GM12874 (cell line): ENCODE measurements around the gene ANTXR1.

Experiments
- TF ChIP-seq, protein P1 (sequence below): IDR thresholded peaks from 2 replicates; pipeline ENCODE4 v1.5.1; 2011; ENCODE audit warnings: low read depth, mild to moderate bottlenecking, control low read depth, low read length, moderate library complexity; ENCODE audit not compliant: insufficient read depth

The ANTXR1 gene

DNA sequence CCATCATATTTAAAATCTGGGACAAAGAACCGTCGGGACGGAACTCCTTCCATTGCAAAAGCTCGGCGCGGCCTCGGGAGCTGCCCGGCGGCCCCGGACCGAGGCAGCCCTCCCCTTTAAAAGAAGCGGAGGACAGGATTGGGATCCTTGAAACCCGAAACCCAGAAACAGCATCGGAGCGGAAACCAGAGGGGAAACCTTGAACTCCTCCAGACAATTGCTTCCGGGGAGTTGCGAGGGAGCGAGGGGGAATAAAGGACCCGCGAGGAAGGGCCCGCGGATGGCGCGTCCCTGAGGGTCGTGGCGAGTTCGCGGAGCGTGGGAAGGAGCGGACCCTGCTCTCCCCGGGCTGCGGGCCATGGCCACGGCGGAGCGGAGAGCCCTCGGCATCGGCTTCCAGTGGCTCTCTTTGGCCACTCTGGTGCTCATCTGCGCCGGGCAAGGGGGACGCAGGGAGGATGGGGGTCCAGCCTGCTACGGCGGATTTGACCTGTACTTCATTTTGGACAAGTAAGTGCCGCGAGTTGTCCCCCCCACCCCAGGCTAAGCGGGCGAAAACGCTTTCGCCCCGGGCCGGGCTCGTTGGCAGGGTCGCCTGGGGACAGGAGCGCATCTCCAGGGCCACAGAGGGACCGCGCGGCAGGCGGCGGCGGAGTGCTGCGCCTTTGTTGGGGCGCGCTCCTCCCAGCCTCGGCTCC lies at the start of gene ANTXR1:
TSS of gene ANTXR1 (plus strand) at position 38 of the 698 bp plus-strand sequence. CDS start at position 359, 321 bp downstream.
- TF ChIP-seq, protein P1, sequence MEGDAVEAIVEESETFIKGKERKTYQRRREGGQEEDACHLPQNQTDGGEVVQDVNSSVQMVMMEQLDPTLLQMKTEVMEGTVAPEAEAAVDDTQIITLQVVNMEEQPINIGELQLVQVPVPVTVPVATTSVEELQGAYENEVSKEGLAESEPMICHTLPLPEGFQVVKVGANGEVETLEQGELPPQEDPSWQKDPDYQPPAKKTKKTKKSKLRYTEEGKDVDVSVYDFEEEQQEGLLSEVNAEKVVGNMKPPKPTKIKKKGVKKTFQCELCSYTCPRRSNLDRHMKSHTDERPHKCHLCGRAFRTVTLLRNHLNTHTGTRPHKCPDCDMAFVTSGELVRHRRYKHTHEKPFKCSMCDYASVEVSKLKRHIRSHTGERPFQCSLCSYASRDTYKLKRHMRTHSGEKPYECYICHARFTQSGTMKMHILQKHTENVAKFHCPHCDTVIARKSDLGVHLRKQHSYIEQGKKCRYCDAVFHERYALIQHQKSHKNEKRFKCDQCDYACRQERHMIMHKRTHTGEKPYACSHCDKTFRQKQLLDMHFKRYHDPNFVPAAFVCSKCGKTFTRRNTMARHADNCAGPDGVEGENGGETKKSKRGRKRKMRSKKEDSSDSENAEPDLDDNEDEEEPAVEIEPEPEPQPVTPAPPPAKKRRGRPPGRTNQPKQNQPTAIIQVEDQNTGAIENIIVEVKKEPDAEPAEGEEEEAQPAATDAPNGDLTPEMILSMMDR = no peak

DNA sequence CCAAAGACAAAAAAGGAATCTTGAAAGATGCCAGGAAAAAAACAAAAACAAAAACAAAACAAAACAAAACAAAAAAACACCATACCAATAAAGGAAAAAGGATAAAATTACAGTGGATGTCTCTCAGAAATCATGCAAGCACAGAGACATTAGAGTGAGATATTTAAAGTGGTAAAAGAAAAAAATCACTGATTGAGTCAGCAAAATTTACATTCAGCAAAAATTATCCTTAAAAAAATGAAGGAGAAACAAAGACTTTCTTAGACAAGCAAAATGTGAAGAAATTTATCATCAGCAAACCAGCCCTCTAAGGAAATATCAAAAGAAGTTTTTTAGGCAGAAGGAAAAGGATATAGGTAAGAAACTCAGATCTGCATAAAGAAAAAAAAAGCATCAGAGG lies 48.7 kb upstream of the ANTXR1 start:
- TF ChIP-seq, protein P1 = no peak

GRCh38 chr2:68968221-68968620 lies 44.8 kb upstream of the ANTXR1 start:
- TF ChIP-seq, protein P1 = no peak

DNA sequence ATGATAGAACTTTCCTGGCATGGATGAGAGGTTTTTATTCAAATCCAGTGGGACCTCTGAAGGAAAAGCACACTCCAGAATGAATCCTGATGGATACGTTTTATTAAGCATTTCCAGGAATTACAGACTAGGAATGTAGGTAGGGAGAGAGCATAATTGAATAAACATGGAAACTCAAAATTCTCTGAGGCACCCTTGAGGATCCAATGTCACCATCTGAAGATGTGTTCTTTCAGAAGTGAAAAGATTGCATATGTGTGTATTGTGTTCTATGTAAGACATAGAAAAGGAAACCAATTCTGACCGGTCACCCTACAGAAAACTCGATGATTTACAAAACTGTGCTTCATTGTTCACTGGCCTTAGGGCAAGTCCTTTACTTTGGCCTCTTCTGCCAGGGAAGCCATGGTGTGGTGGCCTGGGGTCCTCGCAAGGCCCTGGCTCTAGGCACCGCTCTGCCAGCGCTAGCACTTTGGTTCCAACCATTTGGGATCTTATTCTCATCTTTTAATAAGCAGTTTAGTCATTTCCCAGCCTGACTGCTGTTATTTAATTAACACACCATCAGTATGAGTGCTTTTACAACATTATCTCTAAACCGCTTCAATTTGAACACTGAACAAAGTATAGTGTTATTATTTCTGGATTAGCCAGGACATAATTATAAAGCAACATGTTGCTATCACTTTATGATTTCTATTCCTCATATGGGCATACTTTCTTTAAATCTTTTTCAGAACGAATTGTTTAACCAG lies 43.1 kb upstream of the ANTXR1 start:
- TF ChIP-seq, protein P1 = no peak

DNA sequence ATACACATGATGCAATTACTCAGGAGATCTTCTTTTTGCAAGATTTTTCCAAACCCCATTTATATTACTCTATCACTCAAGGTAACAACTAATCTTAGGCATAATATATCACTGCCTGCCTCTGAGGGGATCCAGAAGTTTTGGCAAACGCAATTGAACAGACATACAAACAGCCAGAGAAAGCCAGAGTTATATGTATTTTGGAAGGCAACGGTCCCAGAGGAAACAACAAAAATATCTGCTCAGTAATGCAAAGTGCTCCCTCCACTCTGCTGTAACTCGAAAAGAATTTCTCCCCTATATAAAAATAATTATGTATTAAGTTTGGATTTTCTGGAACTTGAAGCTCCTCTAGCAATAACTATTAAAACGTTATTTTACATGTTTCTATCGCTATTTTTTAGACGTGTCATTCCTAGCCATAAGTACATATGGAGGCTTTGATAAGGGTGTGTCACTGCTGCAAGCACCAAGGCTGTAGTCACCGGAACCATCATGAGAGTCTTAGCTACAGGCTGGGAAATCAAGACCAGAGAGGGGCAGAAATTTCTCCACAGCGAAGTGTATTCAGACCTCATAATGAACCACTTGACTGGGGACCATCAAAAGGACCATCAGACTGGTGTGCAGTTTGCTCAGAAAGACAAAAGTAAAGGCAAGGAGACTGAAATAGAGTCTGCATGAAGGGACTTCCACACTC lies 42.3 kb upstream of the ANTXR1 start:
- TF ChIP-seq, protein P1 = no peak

GRCh38 chr2:68971591-68972231 lies 41.3 kb upstream of the ANTXR1 start:
- TF ChIP-seq, protein P1 = no peak

GRCh38 chr2:68974251-68974650 lies 38.7 kb upstream of the ANTXR1 start, which contains the start of gene GKN1:
Gene GKN1 (plus strand): TSS chr2:68974636. CDS start chr2:68974678, 42 bp downstream.
- TF ChIP-seq, protein P1 = no peak
